Measurements from ENCODE around the gene HTR3D.

The HTR3D gene

DNA sequence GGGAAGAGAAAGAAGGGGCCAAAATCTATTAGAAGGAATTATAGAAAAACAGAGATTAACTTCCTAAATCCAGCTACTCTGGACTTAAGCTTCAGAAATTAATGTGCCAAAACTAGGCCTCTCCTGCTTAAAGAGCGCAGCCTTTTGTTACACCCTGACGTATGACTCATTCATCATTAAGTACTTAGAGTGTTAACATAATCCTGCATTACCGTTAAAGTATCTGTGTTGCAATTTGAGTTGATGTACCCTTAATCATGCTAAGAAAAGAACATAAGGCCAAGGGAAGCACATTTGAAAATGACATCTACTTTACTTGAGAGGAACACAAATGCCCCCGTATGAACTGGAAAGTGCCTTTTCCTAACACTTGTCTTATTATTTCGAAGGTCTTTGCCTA lies 7.9 kb downstream of the HTR3D start:
- H3K4me3 ChIP-seq (ENCODE audit: low read depth, low read length), result no peak overlapping the region
- TF ChIP-seq, protein P1, sequence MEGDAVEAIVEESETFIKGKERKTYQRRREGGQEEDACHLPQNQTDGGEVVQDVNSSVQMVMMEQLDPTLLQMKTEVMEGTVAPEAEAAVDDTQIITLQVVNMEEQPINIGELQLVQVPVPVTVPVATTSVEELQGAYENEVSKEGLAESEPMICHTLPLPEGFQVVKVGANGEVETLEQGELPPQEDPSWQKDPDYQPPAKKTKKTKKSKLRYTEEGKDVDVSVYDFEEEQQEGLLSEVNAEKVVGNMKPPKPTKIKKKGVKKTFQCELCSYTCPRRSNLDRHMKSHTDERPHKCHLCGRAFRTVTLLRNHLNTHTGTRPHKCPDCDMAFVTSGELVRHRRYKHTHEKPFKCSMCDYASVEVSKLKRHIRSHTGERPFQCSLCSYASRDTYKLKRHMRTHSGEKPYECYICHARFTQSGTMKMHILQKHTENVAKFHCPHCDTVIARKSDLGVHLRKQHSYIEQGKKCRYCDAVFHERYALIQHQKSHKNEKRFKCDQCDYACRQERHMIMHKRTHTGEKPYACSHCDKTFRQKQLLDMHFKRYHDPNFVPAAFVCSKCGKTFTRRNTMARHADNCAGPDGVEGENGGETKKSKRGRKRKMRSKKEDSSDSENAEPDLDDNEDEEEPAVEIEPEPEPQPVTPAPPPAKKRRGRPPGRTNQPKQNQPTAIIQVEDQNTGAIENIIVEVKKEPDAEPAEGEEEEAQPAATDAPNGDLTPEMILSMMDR (IDR thresholded peaks at IDR 0.05; ENCODE audit: low read depth, low read length), result no peak

DNA sequence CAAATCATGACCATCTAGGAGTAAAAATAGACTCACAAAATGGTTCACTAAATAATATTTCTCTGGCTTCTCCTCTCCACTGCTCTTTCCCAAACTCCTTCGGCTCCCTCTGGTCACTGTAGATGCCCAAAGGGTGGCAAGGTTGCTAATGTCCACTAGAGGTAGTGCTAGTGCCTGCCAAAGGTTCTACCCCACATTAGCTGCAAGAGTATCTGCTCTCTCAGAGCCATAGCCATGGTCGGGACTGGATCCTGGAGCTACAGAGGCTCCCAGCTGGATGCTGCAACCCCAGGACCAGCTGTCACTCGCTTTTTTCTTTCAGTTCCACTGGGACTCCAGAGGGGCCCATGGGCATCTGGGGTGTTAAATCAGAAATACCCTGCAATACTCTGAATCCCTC lies 8.5 kb downstream of the HTR3D start:
- no peak overlapping the region for H3K4me3 ChIP-seq (ENCODE audit: low read depth, low read length)
- TF ChIP-seq, protein P1 (IDR thresholded peaks at IDR 0.05; ENCODE audit: low read depth, low read length), result peak; percentile 51

DNA sequence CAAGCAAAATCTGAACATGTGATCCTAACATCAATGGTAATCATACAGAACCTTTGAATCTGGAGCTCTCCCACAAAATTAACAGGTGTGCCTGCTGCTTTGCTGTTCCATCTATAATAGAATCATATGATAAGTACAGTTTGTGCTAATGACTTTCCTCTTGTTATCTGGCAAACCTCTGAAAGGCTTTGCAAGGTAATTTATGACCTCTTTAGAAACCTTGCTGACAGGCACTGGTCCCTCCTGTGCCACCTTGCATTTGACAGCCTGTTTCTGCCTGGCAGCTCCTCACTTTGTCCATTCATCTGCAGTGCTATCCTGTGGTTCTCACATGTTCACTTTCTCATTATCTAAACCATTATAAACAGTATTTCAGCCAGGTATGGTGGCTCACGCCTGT lies 11.1 kb downstream of the HTR3D start:
- TF ChIP-seq, protein P1 (IDR thresholded peaks at IDR 0.05; ENCODE audit: low read depth, low read length), result no peak
- no peak overlapping the region for H3K4me3 ChIP-seq (ENCODE audit: low read depth, low read length)

DNA sequence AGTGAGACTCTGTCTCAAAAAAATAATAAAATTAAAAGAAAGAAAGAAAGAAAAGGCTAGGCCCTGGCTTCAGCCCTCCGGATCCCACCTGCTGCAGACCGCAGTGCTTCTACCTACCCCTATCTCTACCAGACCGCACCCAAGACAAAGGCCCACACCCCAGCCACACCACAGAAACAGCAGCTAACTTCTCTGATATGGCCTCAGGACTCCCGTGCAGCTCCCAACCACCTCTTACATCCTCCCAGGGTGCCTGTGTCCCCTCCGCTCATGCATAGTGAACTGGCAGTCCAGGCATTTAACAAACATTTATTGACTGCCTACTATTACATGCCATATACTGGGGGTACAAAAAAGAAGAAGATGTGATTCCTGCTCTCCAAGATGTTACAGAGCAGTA lies 14.5 kb downstream of the HTR3D start:
- no peak overlapping the region for H3K4me3 ChIP-seq (ENCODE audit: low read depth, low read length)
- TF ChIP-seq, protein P1 (IDR thresholded peaks at IDR 0.05; ENCODE audit: low read depth, low read length), result no peak

DNA sequence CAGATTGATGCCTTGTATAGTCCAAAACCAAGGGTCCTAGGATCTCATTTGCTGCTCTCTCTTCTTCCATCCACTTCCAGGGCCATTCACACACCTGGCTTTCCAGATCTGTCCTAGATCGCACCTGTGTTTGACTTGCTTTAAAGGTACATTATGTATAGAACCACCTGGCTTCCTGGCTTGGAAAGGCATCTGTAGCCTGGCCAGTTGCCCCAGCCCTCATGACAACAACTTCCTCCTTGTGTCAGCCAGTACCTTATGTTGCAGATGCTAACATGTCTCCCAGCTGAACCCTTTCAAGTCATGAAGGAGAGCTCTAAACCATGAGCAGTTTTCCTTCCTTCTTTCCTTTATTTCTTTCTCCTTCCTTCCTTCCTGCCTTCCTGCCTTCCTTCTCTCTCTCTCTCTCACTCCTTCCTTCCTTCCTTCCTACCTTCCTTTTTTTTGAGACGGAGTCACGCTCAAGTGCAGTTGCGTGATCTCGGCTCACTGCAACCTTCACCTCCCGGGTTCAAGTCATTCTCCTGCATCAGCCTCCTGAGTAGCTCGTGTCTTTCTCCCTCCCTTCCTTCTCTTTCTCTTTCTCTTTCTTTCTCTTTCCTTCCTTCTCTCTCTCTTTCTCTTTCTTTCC lies 18.8 kb downstream of the HTR3D start:
- no peak overlapping the region for H3K4me3 ChIP-seq (ENCODE audit: low read depth, low read length)
- TF ChIP-seq, protein P1 (IDR thresholded peaks at IDR 0.05; ENCODE audit: low read depth, low read length), result no peak

DNA sequence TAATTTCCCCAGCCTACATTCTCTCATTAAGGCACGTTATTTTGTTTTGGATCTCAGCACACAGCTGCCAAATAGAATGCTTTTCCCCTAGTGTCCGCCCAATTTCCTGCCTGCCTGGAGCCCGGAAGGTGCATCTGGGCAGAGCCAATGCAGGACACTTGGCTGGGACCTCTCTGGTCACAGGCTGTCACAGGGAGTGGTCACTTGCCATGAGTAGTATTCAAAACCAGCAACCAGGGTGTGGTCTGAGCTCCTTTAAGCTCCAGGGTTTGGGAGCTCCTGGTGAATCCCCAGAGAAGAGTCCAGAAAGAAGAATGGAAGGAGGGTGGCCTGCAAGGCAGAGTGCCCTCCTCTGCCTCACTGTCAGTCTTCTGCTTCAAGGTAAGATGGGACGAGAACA lies 21.2 kb downstream of the HTR3D start, which contains the start of gene HTR3C:
Gene HTR3C, plus strand, starts transcription at position 281 of the 400 bp plus-strand sequence. Its CDS starts 34 bp downstream, at position 315.
- TF ChIP-seq, protein P1 (IDR thresholded peaks at IDR 0.05; ENCODE audit: low read depth, low read length), result no peak
- H3K4me3 ChIP-seq (ENCODE audit: low read depth, low read length), result no peak within 1 kb of the TSS

DNA sequence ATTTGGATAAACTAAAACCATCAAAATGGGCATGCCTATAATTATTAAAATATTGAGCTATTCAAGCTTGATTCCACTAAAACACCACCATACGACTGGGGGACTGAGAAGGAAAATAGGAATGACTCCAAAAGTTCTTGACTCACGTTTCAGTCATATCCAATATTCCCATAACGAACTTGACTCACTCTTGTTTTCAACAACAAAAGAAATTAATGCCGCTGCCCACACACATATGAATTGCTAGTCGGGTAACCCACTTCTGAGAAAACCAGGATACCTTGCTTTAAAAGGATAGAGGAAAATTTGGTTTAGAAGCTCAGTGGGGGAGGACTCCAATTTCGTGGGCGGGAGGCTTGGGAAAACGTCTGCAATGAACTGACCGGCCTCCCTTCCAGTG lies 26.5 kb downstream of the HTR3D start:
- no peak overlapping the region for H3K4me3 ChIP-seq (ENCODE audit: low read depth, low read length)
- TF ChIP-seq, protein P1 (IDR thresholded peaks at IDR 0.05; ENCODE audit: low read depth, low read length), result no peak
